GM19035 (cell line): ENCODE data around the gene TNNT2.

Source experiments
- ATAC-seq: cut with Tn5 transposase; IDR thresholded peaks from one replicate; pipeline ENCODE4 v1.9.1; 2021; ENCODE audit not compliant: unreplicated experiment

Gene TNNT2

GRCh38 chr1:201403359-201403758 is 25.9 kb upstream of the TNNT2 start:
- ATAC-seq = no peak

DNA sequence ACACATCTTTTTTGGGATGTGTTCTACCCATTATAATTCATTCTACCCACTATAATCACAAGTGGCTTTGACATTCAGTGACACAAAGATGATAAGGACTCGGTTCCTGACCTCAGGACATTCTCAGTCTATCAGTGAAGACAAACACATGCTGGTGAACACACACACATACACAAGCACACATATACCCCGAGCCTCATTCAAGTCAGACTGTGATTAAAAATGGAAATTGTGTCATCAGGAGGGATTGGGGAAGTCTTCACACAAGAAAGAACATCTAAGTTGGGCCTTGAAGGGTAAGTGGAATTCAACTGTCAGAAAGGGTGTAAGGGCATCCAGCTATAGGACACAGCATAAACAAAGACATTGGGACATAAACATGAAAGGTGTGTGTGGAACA is 24.2 kb upstream of the TNNT2 start:
- no peak for ATAC-seq

DNA sequence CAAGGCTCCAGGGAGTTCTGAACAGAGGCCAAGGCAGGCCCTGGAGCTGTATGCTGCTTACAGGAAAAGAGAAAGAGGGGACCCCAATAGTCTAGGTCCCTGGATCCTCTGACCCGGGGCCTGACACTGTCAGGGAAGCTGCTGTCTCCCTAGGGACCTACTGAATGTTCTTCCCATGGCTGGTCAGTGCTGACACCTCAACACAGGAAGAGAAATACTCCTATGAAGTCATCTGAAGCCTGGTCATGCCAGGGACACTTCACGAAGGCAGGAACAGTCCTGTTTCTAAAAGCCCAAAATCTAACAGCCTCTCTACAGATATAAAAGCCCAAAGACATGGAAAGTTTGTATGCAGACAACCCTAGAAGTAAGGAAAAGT is 23.4 kb upstream of the TNNT2 start:
- no peak for ATAC-seq

GRCh38 chr1:201400212-201400851 is 22.9 kb upstream of the TNNT2 start:
- no peak for ATAC-seq

- ATAC-seq = no peak
Measured at GRCh38 chr1:201399352-201400126, 22.1 kb upstream of the TNNT2 start.

GRCh38 chr1:201399018-201399351 is 21.5 kb upstream of the TNNT2 start, which contains the start of gene LAD1:
Gene LAD1 (minus strand): TSS chr1:201399324. CDS start chr1:201399306, 18 bp downstream.
- ATAC-seq = no peak

GRCh38 chr1:201397675-201398074 is 20.2 kb upstream of the TNNT2 start:
- no peak for ATAC-seq

DNA sequence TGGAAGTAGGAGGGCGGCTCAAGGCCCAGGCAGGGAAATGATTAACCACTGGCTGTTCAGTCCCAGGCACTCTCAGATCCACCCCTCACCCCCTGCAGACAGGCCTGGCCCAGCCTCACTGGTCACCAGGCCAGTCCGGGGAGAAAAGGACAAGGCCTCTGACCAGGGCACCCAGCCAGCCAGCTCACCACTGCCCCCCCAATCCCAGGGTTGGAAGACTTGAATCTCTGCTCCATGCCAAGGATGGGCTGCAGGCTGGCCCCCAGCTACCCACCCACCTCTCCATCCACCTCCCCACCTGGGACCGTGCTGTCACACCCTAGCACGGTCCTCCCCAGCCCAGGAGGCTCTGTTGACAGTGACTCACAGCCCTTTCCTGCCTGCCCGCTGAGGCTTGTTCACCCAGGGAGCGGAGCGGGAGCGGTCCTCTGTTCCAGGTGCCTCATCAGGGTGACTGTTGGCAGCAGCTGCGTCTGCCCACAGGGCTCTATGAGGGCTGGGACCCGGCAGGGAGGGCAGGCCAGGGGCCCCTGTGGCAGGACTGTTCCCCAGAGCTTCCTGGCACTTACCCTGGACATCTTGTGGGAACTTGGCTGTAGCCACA is 19.5 kb upstream of the TNNT2 start:
- ATAC-seq = no peak

- no peak for ATAC-seq
Measured at GRCh38 chr1:201395936-201396335, 18.5 kb upstream of the TNNT2 start.

- ATAC-seq = no peak
Measured at GRCh38 chr1:201394591-201394990, 17.1 kb upstream of the TNNT2 start.

DNA sequence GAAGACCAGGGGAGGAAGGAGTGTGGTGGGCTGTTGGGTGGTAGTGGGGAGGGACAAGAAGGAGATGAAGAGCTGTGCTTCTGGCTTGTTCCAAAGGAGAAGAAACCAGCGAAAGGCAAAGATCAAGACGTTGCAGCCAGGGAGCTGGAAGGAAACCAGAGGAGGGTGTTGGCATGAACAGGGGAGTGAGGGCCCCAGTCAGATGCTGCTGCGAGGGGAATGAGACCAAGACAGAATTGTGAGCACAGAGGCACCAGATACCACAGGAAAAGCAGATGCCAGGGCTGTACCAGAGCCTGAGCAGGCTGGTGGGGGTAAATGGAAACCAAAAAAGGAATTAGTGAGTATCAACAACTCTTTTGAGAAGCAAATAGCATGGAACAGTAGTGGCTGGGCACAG is 15.6 kb upstream of the TNNT2 start:
- ATAC-seq = no peak

GRCh38 chr1:201391651-201392511 is 14.4 kb upstream of the TNNT2 start:
- ATAC-seq = no peak

DNA sequence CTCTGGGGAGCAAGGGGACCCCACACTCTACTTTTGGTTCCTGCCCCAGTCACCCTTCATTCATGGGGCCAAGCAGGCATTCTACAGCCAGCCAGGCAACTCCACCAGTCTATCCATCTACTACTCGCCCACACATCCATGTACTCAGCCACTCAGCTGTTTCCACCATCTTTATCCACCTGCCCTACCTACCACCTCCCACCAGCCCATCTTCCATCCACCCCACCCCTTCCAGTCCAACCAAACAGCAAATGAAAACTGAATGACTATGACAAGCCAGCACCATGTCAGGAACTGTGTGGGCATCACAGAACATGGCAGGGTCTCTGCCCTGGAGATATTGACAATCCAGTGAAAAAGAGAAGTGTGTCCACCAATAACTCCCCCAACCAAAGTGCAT is 13.7 kb upstream of the TNNT2 start:
- no peak for ATAC-seq

DNA sequence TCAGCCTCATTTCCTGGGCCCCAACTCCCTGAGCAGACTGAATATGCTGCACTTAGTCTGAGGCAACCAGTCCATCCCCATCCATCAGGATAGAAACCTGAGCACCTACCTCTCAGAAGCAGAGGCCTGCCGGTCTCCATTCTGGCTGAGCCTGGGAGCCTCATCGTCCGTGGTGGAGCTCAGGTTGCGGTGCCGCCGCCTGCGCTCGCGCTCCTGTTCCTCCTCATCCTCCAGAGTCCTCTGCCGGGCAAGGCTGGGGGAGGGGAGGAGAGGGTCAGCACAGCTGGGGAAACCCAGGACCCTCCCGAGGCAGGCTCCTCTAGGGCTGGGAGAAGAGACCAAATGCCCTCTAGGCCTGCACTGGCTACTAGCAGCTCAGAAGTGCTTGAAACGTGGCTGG is 11.6 kb upstream of the TNNT2 start:
- ATAC-seq = no peak

- ATAC-seq = no peak
Measured at GRCh38 chr1:201386208-201386607, 8.7 kb upstream of the TNNT2 start.

GRCh38 chr1:201385299-201385891 is 7.9 kb upstream of the TNNT2 start:
- ATAC-seq = no peak

- no peak for ATAC-seq
Measured at GRCh38 chr1:201384406-201384782, 6.9 kb upstream of the TNNT2 start.

DNA sequence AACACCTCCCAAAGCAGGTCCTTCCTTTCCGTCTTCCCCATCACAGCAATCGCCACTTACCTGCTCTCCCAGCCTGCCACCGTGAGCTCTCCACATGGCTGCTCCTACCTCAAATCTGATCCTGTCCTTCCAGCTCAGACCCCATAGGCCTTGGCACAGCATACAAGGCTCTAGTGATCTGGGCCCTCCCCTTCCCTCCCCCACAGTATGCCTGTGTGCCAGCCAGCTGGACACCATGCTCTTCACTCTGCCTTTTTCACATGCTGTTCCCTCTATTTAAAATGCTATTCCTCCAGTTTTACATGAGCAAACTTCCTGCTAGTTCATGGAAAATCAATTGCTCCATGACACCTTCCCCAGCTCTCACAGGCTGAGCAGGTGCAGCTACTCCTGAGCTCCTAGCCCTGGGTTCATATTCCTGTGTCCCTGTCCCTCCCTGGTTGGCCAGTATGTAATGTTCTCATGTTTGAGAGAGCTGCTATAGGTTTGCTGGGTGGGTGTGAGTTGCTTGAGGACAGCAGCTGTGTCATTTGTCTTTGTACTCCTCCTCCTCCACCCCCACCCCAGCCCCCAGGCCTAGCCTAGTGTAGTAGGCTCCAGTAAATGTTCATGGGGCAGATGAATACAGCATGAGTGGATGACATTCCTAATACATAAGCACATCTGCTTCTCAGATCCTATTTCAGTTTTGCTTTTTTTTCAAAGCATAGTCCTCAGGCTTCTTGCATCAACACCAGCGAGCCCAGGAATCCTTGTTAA is 6.3 kb upstream of the TNNT2 start:
- no peak for ATAC-seq

DNA sequence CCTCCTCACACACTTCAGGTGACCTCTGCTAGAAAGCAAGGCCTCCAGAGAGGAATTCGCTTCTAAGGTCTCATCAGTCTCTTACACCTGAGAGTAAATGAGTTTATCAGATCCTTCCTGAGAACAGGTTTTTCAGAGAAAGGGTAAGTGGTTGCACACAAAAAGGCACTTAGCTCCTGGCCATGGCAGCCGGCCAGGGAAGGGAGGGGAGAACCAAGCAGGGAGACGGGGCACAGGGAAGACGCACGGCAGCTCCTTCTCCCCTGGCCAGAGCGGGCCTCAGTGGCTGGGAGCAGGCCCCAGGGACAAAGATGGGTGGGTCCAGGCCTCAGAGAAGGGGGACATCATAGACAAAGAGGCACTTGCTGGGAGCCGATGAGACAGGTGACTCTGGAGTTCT is 3.6 kb upstream of the TNNT2 start:
- ATAC-seq = no peak

- no peak for ATAC-seq
Measured at GRCh38 chr1:201379733-201380242, 2.3 kb upstream of the TNNT2 start.
